ENCODE results near the gene CCDC192. TPM values are rescaled to one million over a fixed set of nuclear protein-coding genes. Genes with fewer than 3 reads are reported as not detected.

The CCDC192 gene
- total RNA-seq, 1 donor from 2014 or later = 0.26 TPM

DNA sequence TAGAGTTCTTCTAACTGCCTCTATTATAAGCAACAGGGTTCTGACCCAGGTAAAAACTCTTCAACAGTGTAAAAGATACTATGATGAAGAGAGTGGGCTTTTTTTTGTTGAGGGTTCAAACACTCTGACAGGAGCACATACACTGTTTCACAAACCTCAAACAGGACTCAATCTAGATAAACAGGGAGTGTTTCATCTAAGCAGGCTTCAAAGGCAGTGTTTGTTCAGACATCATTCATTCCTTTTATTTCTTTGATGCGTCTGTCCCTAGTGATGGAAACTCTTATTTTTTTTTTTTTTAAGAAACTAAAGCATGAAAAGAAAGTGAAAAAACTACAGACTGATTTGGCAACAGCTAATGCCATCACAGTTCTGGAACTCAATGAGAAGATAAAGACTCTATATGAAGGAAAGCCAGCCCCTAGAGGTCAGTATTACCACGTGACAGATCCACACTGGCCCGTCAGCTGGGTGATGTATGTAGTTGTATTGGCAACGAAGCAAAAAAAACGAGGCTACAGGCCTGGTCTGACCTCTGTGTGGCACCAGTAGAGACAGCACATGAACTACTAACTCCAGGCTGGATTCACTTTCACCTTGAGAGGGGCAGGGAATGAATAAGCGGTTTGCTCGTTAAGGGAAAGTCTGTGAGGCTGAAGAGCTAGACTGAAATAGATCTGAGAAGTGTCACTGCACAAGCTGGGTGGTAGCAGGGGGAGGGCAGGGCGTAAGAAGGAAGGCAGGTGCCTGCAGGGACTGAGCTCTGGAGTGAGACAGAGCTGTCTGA is 172.2 kb downstream of the CCDC192 start:
- no peaks in the 10 kb centered on the region for H3K9me3 Mint-ChIP-seq (ENCODE audit: unreplicated experiment)
- no peak overlapping the region for H3K4me3 Mint-ChIP-seq (ENCODE audit: unreplicated experiment)
- H3K4me1 Mint-ChIP-seq (ENCODE audit: unreplicated experiment) = peaks cover 21% of the 10 kb centered on the region
- peaks cover 2% of the 10 kb centered on the region for H3K27me3 Mint-ChIP-seq (ENCODE audit: unreplicated experiment)
- H3K36me3 Mint-ChIP-seq (ENCODE audit: low read depth, unreplicated experiment) = no peaks in the 10 kb centered on the region
- TF ChIP-seq, protein P1, sequence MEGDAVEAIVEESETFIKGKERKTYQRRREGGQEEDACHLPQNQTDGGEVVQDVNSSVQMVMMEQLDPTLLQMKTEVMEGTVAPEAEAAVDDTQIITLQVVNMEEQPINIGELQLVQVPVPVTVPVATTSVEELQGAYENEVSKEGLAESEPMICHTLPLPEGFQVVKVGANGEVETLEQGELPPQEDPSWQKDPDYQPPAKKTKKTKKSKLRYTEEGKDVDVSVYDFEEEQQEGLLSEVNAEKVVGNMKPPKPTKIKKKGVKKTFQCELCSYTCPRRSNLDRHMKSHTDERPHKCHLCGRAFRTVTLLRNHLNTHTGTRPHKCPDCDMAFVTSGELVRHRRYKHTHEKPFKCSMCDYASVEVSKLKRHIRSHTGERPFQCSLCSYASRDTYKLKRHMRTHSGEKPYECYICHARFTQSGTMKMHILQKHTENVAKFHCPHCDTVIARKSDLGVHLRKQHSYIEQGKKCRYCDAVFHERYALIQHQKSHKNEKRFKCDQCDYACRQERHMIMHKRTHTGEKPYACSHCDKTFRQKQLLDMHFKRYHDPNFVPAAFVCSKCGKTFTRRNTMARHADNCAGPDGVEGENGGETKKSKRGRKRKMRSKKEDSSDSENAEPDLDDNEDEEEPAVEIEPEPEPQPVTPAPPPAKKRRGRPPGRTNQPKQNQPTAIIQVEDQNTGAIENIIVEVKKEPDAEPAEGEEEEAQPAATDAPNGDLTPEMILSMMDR (IDR thresholded peaks at IDR 0.05; ENCODE audit: unreplicated experiment) = no peak
- DNase-seq (ENCODE audit: low spot score) = peak; percentile 33
- H3K27ac Mint-ChIP-seq (ENCODE audit: unreplicated experiment) = no peak overlapping the region

GRCh38 chr5:127876384-127876783 is 173.2 kb downstream of the CCDC192 start:
- Mint-ChIP-seq H3K36me3 (ENCODE audit: low read depth, unreplicated experiment) (no peaks in the 10 kb centered on the region), H3K27me3 (ENCODE audit: unreplicated experiment) (peaks cover 2% of the 10 kb centered on the region), H3K4me3 (ENCODE audit: unreplicated experiment) (no peak overlapping the region), H3K27ac (ENCODE audit: unreplicated experiment) (no peak overlapping the region), H3K9me3 (ENCODE audit: unreplicated experiment) (no peaks in the 10 kb centered on the region), H3K4me1 (ENCODE audit: unreplicated experiment) (peaks cover 16% of the 10 kb centered on the region)
- DNase-seq (ENCODE audit: low spot score) = no peak
- TF ChIP-seq, protein P1 (IDR thresholded peaks at IDR 0.05; ENCODE audit: unreplicated experiment) = no peak

DNA sequence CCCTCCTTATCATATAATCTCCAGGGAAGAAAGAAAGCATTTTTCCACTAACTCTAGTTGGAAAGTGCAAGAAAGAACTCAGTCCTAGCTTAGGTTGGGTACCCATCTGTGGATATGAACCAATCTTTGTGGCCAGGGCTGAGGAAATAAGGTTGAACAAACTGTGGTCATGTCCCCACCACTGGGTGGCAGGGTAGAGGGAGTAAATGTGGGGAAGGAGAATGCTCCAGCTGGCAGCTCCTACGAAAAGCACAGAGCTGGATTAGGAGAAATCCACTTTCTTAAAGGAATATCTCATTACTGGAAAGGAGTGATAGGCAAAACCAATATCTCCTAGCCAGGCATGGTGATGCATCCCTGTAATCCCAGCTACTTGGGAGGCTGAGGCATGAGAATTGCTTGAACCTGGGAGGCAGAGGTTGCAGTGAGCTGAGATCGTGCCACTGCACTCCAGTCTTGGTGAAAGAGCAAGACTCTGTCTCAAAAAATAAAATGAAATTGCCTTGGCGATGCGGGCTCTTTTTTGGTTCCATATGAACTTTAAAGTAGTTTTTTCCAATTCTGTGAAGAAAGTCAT is 175.1 kb downstream of the CCDC192 start:
- Mint-ChIP-seq H3K9me3 (ENCODE audit: unreplicated experiment) (no peaks in the 10 kb centered on the region), H3K4me3 (ENCODE audit: unreplicated experiment) (no peak overlapping the region), H3K27me3 (ENCODE audit: unreplicated experiment) (peaks cover 2% of the 10 kb centered on the region), H3K27ac (ENCODE audit: unreplicated experiment) (no peak overlapping the region), H3K36me3 (ENCODE audit: low read depth, unreplicated experiment) (no peaks in the 10 kb centered on the region), H3K4me1 (ENCODE audit: unreplicated experiment) (peaks cover 7% of the 10 kb centered on the region)
- TF ChIP-seq, protein P1 (IDR thresholded peaks at IDR 0.05; ENCODE audit: unreplicated experiment) = peak; percentile 67
- DNase-seq (ENCODE audit: low spot score) = peak; percentile 62

- DNase-seq (ENCODE audit: low spot score) = no peak
- Mint-ChIP-seq H3K4me3 (ENCODE audit: unreplicated experiment) (no peak overlapping the region), H3K27ac (ENCODE audit: unreplicated experiment) (no peak overlapping the region), H3K27me3 (ENCODE audit: unreplicated experiment) (no peaks in the 10 kb centered on the region), H3K36me3 (ENCODE audit: low read depth, unreplicated experiment) (no peaks in the 10 kb centered on the region), H3K9me3 (ENCODE audit: unreplicated experiment) (no peaks in the 10 kb centered on the region), H3K4me1 (ENCODE audit: unreplicated experiment) (peaks cover 32% of the 10 kb centered on the region)
- TF ChIP-seq, protein P1 (IDR thresholded peaks at IDR 0.05; ENCODE audit: unreplicated experiment) = no peak
These were observed 181.2 kb downstream of the CCDC192 start for GRCh38 chr5:127884416-127884815.

DNA sequence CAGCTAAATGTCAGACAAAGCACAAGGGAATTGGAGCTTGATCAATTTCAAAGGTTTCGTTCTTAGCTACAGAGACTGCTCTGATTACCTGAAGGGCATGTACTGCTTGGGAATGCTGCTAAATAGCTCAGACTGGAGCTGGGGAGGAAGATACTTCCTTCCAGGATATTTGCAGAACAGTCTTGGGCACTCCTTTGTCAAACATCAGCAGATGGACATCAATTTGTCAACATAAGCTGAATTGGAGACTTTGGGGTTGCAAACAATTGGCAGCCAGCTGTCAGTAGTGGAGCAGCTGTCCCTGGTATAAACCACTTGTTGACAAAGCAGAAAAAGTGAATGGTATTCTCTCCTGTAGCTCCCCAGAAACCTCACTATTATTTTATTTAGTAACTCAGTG is 182.0 kb downstream of the CCDC192 start:
- peaks cover 32% of the 10 kb centered on the region for H3K4me1 Mint-ChIP-seq (ENCODE audit: unreplicated experiment)
- no peaks in the 10 kb centered on the region for H3K9me3 Mint-ChIP-seq (ENCODE audit: unreplicated experiment)
- H3K27ac Mint-ChIP-seq (ENCODE audit: unreplicated experiment) = no peak overlapping the region
- H3K36me3 Mint-ChIP-seq (ENCODE audit: low read depth, unreplicated experiment) = no peaks in the 10 kb centered on the region
- no peaks in the 10 kb centered on the region for H3K27me3 Mint-ChIP-seq (ENCODE audit: unreplicated experiment)
- TF ChIP-seq, protein P1 (IDR thresholded peaks at IDR 0.05; ENCODE audit: unreplicated experiment) = no peak
- no peak for DNase-seq (ENCODE audit: low spot score)
- no peak overlapping the region for H3K4me3 Mint-ChIP-seq (ENCODE audit: unreplicated experiment)
